Common myeloid progenitor, CD34-positive (primary cell): ENCODE data around the gene PAPPA2.

Source experiments
- CTCF ChIA-PET: fragments of 350-600 bp; sonication (Branson Sonifier 250); formaldehyde crosslinking; loops from one replicate; lab custom pipeline; 2021; ENCODE audit warnings: antibody characterized with exemption; lab: Charles Lee
- POLR2A ChIA-PET: fragments of 350-600 bp; sonication (Branson Sonifier 250); formaldehyde crosslinking; loops from one replicate; lab custom pipeline; 2021; ENCODE audit warnings: antibody characterized with exemption; lab: Charles Lee
- DNase-seq, 3 donors: peaks; one replicate each; pipeline versions ENCODE4 v3.0.0 to v3.0.0-alpha.2; 2013
- H3K27ac ChIP-seq, 2 experiments: 1 replicate in 1 of 2; 2 replicates in 1 of 2; pipeline ENCODE4 v1.7.0; 2013; ENCODE audit warnings: inconsistent platforms in 2 of 2, low read length in 2 of 2, mild to moderate bottlenecking in 2 of 2, low read depth in 1 of 2, moderate library complexity in 1 of 2; ENCODE audit not compliant: severe bottlenecking in 2 of 2, insufficient read depth in 1 of 2, poor library complexity in 1 of 2
- H3K27me3 ChIP-seq, 5 experiments: replicated peaks in 2 of 5; 1 replicate in 3 of 5; 2 replicates in 2 of 5; pipeline versions ENCODE4 v1.6.1 to v1.7.0; 2013; ENCODE audit warnings: low read length in 4 of 5, mild to moderate bottlenecking in 2 of 5, moderate library complexity in 2 of 5, inconsistent platforms in 1 of 5; ENCODE audit not compliant: insufficient read depth in 5 of 5, control insufficient read depth in 4 of 5
- H3K36me3 ChIP-seq, 4 experiments: 1 replicate in 2 of 4; 2 replicates in 2 of 4; pipeline versions ENCODE4 v1.6.1 to v1.7.0; 2013; ENCODE audit warnings: low read length in 3 of 4, control low read depth in 1 of 4, mild to moderate bottlenecking in 1 of 4; ENCODE audit not compliant: control insufficient read depth in 4 of 4, insufficient read depth in 4 of 4
- H3K4me1 ChIP-seq, 4 experiments: 1 replicate in 3 of 4; 2 replicates in 1 of 4; pipeline versions ENCODE4 v1.6.1 to v1.7.1; 2013; ENCODE audit warnings: low read length in 3 of 4, mild to moderate bottlenecking in 3 of 4, control low read depth in 1 of 4, inconsistent platforms in 1 of 4, moderate library complexity in 1 of 4; ENCODE audit not compliant: control insufficient read depth in 4 of 4, insufficient read depth in 4 of 4; ENCODE audit errors: control extremely low read depth in 1 of 4
- H3K4me3 ChIP-seq, 7 experiments: 1 replicate in 4 of 7; 2 replicates in 3 of 7; pipeline versions ENCODE4 v1.5.1 to v1.7.0; 2013; ENCODE audit warnings: mild to moderate bottlenecking in 7 of 7, low read length in 6 of 7, moderate library complexity in 6 of 7, inconsistent platforms in 2 of 7, low read depth in 2 of 7, control low read depth in 1 of 7; ENCODE audit not compliant: insufficient read depth in 4 of 7, control insufficient read depth in 1 of 7; ENCODE audit errors: extremely low read depth in 1 of 7
- H3K9me3 ChIP-seq, 5 experiments: 1 replicate in 4 of 5; 2 replicates in 1 of 5; pipeline versions ENCODE4 v1.6.1 to v1.7.1; 2013; ENCODE audit warnings: low read length in 4 of 5, mild to moderate bottlenecking in 2 of 5, inconsistent platforms in 1 of 5, low read depth in 1 of 5, moderate library complexity in 1 of 5; ENCODE audit not compliant: control insufficient read depth in 4 of 5, insufficient read depth in 2 of 5; ENCODE audit errors: control extremely low read depth in 1 of 5
- WGBS: methylation state at CpG from one replicate; pipeline ENCODE4 v1.1.5; 2013; ENCODE audit not compliant: insufficient coverage; 5-methylcytosine and 5-hydroxymethylcytosine counted together

The PAPPA2 gene

DNA sequence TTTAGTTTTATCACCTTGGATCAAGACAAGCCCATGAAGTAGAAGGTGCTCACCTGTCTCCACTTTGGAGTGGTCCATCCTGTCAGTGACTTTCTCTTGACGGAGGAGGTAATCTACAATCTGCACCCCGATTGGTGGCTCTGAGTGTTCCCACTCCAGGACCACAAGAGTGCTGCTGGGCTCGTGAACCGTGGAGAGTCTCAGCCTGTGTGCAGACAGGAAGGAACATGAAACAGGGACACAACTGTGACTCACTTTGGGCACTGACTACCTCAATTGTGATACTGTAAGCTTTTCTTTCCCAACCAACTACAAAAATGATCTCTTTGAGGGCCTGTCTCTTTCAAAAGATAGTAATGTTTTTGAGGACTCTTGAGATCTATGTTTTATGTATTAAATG lies 421.3 kb downstream of the PAPPA2 start:
- H3K4me3 ChIP-seq = no peak overlapping the region
- H3K36me3 ChIP-seq = no peaks in the 10 kb centered on the region
- H3K9me3 ChIP-seq = no peaks in the 10 kb centered on the region
- H3K27ac ChIP-seq = no peak overlapping the region
- H3K4me1 ChIP-seq = no peaks in the 10 kb centered on the region
- H3K27me3 ChIP-seq = no peaks in the 10 kb centered on the region
- DNase-seq = no peak
- ChIA-PET POLR2A (no interaction called here), CTCF (no interaction called here)
- WGBS = 79% methylated on average over 4 of the region's 4 CpGs

DNA sequence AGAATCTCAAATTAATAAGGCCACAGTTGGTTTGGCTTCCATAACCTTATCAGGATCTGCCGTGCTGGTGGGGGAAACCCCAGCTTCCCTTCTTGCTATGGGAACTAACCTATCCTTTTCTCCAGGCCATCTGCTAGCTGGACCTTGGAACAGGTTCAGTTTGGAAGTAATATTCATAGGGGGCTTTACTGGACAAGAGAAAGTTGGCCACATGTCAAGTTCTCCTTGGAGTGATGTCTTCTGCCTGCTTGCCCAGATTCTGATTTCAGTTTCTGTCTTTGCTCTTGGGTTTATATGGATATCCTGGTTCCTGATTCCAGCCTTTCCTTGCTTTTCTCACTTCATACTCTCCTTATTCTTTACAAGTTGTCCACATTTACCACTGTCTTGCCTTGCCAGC lies 421.9 kb downstream of the PAPPA2 start:
- POLR2A ChIA-PET = no interaction called here
- H3K27me3 ChIP-seq = no peaks in the 10 kb centered on the region
- no peak overlapping the region for H3K4me3 ChIP-seq
- H3K27ac ChIP-seq = no peak overlapping the region
- H3K4me1 ChIP-seq = no peaks in the 10 kb centered on the region
- CTCF ChIA-PET = no interaction called here
- no CpG with 5 or more reads among the region's 1 CpG for WGBS
- no peak for DNase-seq
- no peaks in the 10 kb centered on the region for H3K36me3 ChIP-seq
- no peaks in the 10 kb centered on the region for H3K9me3 ChIP-seq

DNA sequence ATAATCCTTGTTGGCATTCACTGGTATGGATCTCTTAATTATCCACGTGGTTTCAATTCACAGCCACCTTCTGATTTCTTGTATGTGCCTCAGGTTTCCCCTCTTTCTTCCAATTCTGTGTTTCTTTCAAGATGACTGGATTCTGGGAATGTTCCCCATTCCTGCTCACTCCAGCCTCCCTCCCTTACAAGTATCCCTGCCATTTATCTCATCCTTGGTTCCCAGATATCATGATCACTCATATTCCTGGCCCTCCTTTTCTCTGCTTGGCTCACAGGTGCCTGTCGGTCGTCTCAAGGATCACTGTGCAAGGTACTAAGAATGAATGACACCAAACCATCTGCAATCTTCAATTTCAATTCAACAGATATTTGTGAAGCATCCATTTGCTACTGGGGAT lies 422.4 kb downstream of the PAPPA2 start:
- no peak overlapping the region for H3K27ac ChIP-seq
- POLR2A ChIA-PET = no interaction called here
- 84% methylated on average over 3 of the region's 3 CpGs for WGBS

DNA sequence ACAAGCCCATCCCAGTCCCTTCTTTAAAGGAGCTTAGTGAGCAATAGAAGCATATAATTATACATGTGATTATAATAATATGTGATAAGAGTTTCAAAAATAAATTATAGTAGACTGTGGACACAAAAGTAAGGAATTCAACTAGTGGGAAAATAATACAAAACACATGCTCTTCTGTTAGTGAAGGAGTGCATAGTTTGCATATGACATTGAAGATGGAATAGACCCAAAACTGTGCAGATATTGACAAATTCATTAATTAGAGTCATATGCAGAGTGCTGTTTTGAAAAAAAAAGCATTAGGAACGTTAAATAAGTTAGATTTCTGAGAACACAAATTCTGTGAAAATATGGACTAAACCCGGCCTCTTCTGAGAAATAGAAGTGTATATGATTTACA lies 422.8 kb downstream of the PAPPA2 start:
- H3K36me3 ChIP-seq = no peaks in the 10 kb centered on the region
- H3K9me3 ChIP-seq = no peaks in the 10 kb centered on the region
- no peaks in the 10 kb centered on the region for H3K27me3 ChIP-seq
- H3K27ac ChIP-seq = no peak overlapping the region
- ChIA-PET CTCF (interaction anchor here (0.8 kb wide), 1 partner anchor 12 kb away, joined by 4 read pairs; no protein-coding TSS in a partner anchor), POLR2A (no interaction called here)
- H3K4me1 ChIP-seq = no peaks in the 10 kb centered on the region
- WGBS = no CpG with 5 or more reads among the region's 2 CpGs
- no peak for DNase-seq
- no peak overlapping the region for H3K4me3 ChIP-seq

More for the DNA sequence above, 422.4 kb downstream of the PAPPA2 start:
- Histone ChIP-seq H3K9me3 (no peaks in the 10 kb centered on the region), H3K4me3 (no peak overlapping the region), H3K4me1 (no peaks in the 10 kb centered on the region), H3K27me3 (no peaks in the 10 kb centered on the region), H3K36me3 (no peaks in the 10 kb centered on the region)
- DNase-seq = no peak
- CTCF ChIA-PET = no interaction called here

DNA sequence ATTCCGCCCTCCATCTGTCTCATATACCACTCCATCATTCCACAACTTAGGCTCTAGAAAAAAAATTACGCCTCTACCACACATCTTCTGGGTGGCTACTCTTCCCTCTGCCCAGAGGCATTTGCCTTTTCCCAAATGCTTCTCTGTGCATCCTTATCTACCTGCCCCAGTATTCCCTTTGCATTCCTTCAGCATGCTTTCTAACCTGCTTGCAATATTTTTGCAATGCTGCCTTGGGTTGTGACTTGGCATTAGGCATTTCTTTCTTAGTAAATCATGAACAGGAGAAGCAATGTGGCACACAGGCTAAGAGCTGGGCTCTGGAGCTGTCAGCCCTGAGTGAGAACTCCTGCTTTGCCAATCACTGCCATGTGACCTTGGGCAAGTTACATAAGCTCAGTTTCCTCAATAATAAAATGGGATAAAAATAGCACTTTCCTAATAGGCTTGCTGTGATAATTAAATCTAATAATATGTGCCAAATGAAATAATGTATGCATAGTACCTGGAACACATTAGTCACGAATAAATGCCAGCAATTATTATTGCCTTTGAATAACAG lies 425.6 kb downstream of the PAPPA2 start:
- POLR2A ChIA-PET = no interaction called here
- Histone ChIP-seq H3K36me3 (no peaks in the 10 kb centered on the region), H3K27ac (no peak overlapping the region), H3K4me1 (no peaks in the 10 kb centered on the region), H3K4me3 (no peak overlapping the region), H3K9me3 (no peaks in the 10 kb centered on the region), H3K27me3 (peaks cover 0 to 6% (median 0%) of the 10 kb centered on the region in 5 experiments)
- 95% methylated on average over 2 of the region's 3 CpGs for WGBS
- no peak for DNase-seq
- CTCF ChIA-PET = no interaction called here

DNA sequence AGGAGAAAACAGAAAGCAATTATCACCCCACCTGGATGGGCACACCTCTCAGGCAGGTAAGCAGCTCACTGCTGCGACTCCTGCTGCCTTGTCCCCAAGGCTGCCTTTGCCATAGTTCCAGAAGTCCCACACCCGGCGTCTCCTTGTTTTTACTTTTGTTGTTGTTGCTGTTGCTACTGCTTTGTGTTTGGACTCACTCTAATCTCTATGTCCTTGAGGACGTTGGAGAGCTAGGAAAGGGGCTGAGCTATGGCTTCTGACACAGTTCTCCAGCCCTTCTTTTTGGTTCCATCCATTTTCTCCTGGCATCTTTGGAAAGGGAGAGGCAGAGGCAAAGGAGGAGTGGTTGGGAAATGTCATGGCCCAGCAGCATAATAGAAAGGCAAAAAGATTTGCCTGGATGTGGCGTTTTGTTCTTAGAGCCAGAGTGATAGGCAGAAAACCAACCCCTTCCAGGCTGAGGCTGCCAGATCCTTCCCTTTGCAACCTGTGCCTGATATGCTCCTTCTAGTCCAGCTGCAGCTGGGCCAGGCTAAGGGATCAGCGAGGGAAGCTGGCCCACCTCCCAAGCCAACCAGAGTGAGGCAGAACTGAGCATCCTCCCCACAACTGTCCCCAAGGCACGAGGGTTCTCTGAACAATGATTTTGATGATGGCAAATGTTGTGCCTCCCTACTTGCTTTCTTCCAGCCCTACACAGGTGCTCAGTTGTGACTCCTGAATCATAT lies 430.8 kb downstream of the PAPPA2 start:
- Histone ChIP-seq H3K27ac (no peak overlapping the region), H3K9me3 (no peaks in the 10 kb centered on the region), H3K36me3 (no peaks in the 10 kb centered on the region), H3K4me1 (peaks cover 0 to 5% (median 0%) of the 10 kb centered on the region in 4 experiments), H3K4me3 (no peak overlapping the region), H3K27me3 (peaks cover 0 to 13% (median 4%) of the 10 kb centered on the region in 5 experiments)
- DNase-seq = no peak
- POLR2A ChIA-PET = no interaction called here
- CTCF ChIA-PET = interaction anchor here (0.8 to 1.7 kb wide), 3 partner anchors 10 to 12 kb away, joined by 3 to 4 read pairs (median 3); no protein-coding TSS in a partner anchor
- 90% methylated on average over 3 of the region's 7 CpGs for WGBS

DNA sequence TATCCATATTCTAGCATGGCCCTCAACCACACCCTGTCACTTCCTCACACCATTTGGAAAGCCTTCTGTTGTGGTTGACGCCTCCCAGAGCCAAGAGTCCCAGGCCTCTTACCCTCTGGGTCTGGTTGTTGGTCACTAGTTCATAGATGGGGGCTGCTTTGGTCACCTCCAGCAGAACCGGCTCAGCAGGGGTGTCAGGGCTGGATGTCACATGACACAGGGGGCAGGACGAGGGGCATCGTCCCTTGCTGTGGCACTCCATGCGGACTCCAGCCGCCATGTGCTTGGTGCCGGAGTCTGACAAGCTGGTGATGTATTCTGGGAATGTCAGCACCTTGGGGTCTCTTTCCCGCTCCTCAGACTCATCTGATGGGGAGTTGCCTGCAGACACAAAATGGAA lies 431.5 kb downstream of the PAPPA2 start:
- peaks cover 0 to 13% (median 4%) of the 10 kb centered on the region in 5 experiments for H3K27me3 ChIP-seq
- POLR2A ChIA-PET = no interaction called here
- H3K9me3 ChIP-seq = no peaks in the 10 kb centered on the region
- no peak for DNase-seq
- WGBS = 92% methylated on average over 8 of the region's 8 CpGs
- no peaks in the 10 kb centered on the region for H3K36me3 ChIP-seq
- H3K4me3 ChIP-seq = no peak overlapping the region
- peaks cover 0 to 5% (median 0%) of the 10 kb centered on the region in 4 experiments for H3K4me1 ChIP-seq
- CTCF ChIA-PET = interaction anchor here (0.8 to 1.7 kb wide), 4 partner anchors 10 to 14 kb away, joined by 3 to 4 read pairs (median 3); no protein-coding TSS in a partner anchor
- no peak overlapping the region for H3K27ac ChIP-seq
